WTC11 (cell line): ENCODE results near the gene RAPGEF1. TPM values are rescaled to one million over a fixed set of nuclear protein-coding genes. Genes with fewer than 3 reads are reported as not detected.

Experiments
- ATAC-seq: fragments of 200-7000 bp; cut with Tn5 transposase; 2 replicates; pipeline ENCODE4 v1.10.0; 2021; ENCODE audit warnings: mild to moderate bottlenecking, moderate library complexity
- CTCF ChIA-PET: fragments of 300-600 bp; sonication (Branson Sonifier 250); formaldehyde crosslinking; loops from one replicate; lab custom pipeline; 2021; ENCODE audit warnings: antibody characterized with exemption; lab: Charles Lee
- POLR2A ChIA-PET: fragments of 350-600 bp; sonication (Branson Sonifier 250); formaldehyde crosslinking; loops from one replicate; lab custom pipeline; 2021; ENCODE audit warnings: antibody characterized with exemption; lab: Charles Lee
- DNase-seq: peaks from one replicate; pipeline ENCODE4 v3.0.0; 2021; ENCODE audit warnings: low spot score
- H3K27ac Mint-ChIP-seq: 2 replicates; pipeline ENCODE4 v1.8.0; 2021; ENCODE audit warnings: mixed read lengths
- H3K27me3 Mint-ChIP-seq: 2 replicates; pipeline ENCODE4 v1.8.0; 2021; ENCODE audit warnings: low read depth, mild to moderate bottlenecking, moderate library complexity, mixed read lengths
- H3K36me3 Mint-ChIP-seq: 2 replicates; pipeline ENCODE4 v1.8.0; 2021; ENCODE audit warnings: mixed read lengths
- H3K4me1 Mint-ChIP-seq: 2 replicates; pipeline ENCODE4 v1.8.0; 2022; ENCODE audit warnings: mixed read lengths
- H3K4me3 Mint-ChIP-seq: 2 replicates; pipeline ENCODE4 v1.8.0; 2021; ENCODE audit warnings: mild to moderate bottlenecking, moderate library complexity, mixed read lengths
- H3K9me3 Mint-ChIP-seq: 2 replicates; pipeline ENCODE4 v1.8.0; 2021; ENCODE audit warnings: mixed read lengths
- ARID4B ChIP-seq: sonication (generic); formaldehyde crosslinking; IDR thresholded peaks from 2 replicates; pipeline ENCODE4 v1.8.0; 2023; ENCODE audit warnings: missing genetic modification reagents, mild to moderate bottlenecking, borderline replicate concordance
- ATF6 ChIP-seq: sonication (generic); formaldehyde crosslinking; IDR thresholded peaks from 2 replicates; pipeline ENCODE4 v1.8.1; 2023; ENCODE audit warnings: mild to moderate bottlenecking, missing genetic modification reagents
- CBFB ChIP-seq: sonication (generic); formaldehyde crosslinking; IDR thresholded peaks from 2 replicates; pipeline ENCODE4 v1.8.1; 2022; ENCODE audit warnings: mild to moderate bottlenecking, low read depth, missing genetic modification reagents
- CTCF ChIP-seq: fragments of 200-600 bp; IDR thresholded peaks from 2 replicates; pipeline ENCODE4 v1.8.0; 2022; ENCODE audit warnings: antibody characterized with exemption
- ERG ChIP-seq: fragments of 250-450 bp; sonication (Bioruptor Pico); IDR thresholded peaks from 2 replicates; pipeline ENCODE4 v1.8.0; 2021; ENCODE audit warnings: mild to moderate bottlenecking
- ETV6 ChIP-seq: sonication (generic); formaldehyde crosslinking; IDR thresholded peaks from 2 replicates; pipeline ENCODE4 v1.8.1; 2022; ENCODE audit warnings: mild to moderate bottlenecking, missing genetic modification reagents
- FOXK1 ChIP-seq: sonication (generic); formaldehyde crosslinking; IDR thresholded peaks from 2 replicates; pipeline ENCODE4 v1.8.0; 2022; ENCODE audit warnings: mild to moderate bottlenecking, moderate library complexity, missing genetic modification reagents
- GTF2I ChIP-seq: fragments of 250-450 bp; sonication (Bioruptor Pico); conservative IDR thresholded peaks from 2 replicates; pipeline ENCODE4 v1.4.0; 2021; ENCODE audit warnings: mild to moderate bottlenecking
- HMGXB4 ChIP-seq: sonication (generic); formaldehyde crosslinking; IDR thresholded peaks from 2 replicates; pipeline ENCODE4 v1.8.1; 2023; ENCODE audit warnings: mild to moderate bottlenecking, moderate library complexity, missing genetic modification reagents
- KAT7 ChIP-seq: sonication (generic); formaldehyde crosslinking; IDR thresholded peaks from 2 replicates; pipeline ENCODE4 v1.8.1; 2023; ENCODE audit warnings: missing genetic modification reagents, mild to moderate bottlenecking, borderline replicate concordance
- MAX ChIP-seq: sonication (generic); formaldehyde crosslinking; IDR thresholded peaks from 2 replicates; pipeline ENCODE4 v1.8.0; 2022; ENCODE audit warnings: mild to moderate bottlenecking, missing genetic modification reagents
- MXD4 ChIP-seq: fragments of 250-450 bp; sonication (Bioruptor Pico); IDR thresholded peaks from 2 replicates; pipeline ENCODE4 v1.8.0; 2021; ENCODE audit warnings: mild to moderate bottlenecking, moderate library complexity, borderline replicate concordance
- NFATC4 ChIP-seq: fragments of 250-450 bp; sonication (Bioruptor Pico); IDR thresholded peaks from 2 replicates; pipeline ENCODE4 v1.9.0; 2021; ENCODE audit warnings: mild to moderate bottlenecking
- TP53 ChIP-seq: sonication (generic); formaldehyde crosslinking; IDR thresholded peaks from 2 replicates; pipeline ENCODE4 v1.8.1; 2023; ENCODE audit warnings: mild to moderate bottlenecking, missing genetic modification reagents
- USF2 ChIP-seq: sonication (generic); formaldehyde crosslinking; IDR thresholded peaks from 2 replicates; pipeline ENCODE4 v1.8.1; 2023; ENCODE audit warnings: mild to moderate bottlenecking, missing genetic modification reagents, moderate library complexity
- ZNF671 ChIP-seq: fragments of 250-450 bp; sonication (Bioruptor Pico); IDR thresholded peaks from 2 replicates; pipeline ENCODE4 v1.8.0; 2021; ENCODE audit warnings: mild to moderate bottlenecking
- total RNA-seq: library from RNA; stranded (reverse); gene quantifications from 3 replicates; pipeline ENCODE4 v1.2.3, GENCODE V29; 2021

The RAPGEF1 gene
- total RNA-seq, 1 experiment from 2014 or later, result 66.2 TPM

- H3K27me3 Mint-ChIP-seq, result no peaks in the 10 kb centered on the region
- no peak for TF ChIP-seq CBFB (CRISPR knock-in tag)
- no peak for TF ChIP-seq FOXK1 (CRISPR knock-in tag)
- TF ChIP-seq KAT7 (CRISPR knock-in tag), result no peak
- no peak for TF ChIP-seq ATF6
- no peak for TF ChIP-seq ARID4B
- no peak for TF ChIP-seq ERG (CRISPR knock-in tag)
- no peak for TF ChIP-seq ETV6 (CRISPR knock-in tag)
- no peak for TF ChIP-seq HMGXB4 (CRISPR knock-in tag)
- no peak for TF ChIP-seq ZNF671 (CRISPR knock-in tag)
- no peak for TF ChIP-seq CTCF
- TF ChIP-seq, all 79 proteins: peak for 0
- DNase-seq (no peak), ATAC-seq (no peak)
- Mint-ChIP-seq H3K36me3 (peaks cover 37% of the 10 kb centered on the region), H3K4me1 (peaks cover 13% of the 10 kb centered on the region), H3K27ac (no peak overlapping the region), H3K4me3 (no peak overlapping the region), H3K9me3 (no peaks in the 10 kb centered on the region)
- POLR2A ChIA-PET, result no interaction called here
- CTCF ChIA-PET, result no interaction called here
Measured at GRCh38 chr9:131618071-131618479, 121.8 kb downstream of the RAPGEF1 start.

- DNase-seq, result no peak
- H3K27me3 Mint-ChIP-seq, result no peaks in the 10 kb centered on the region
- no peaks in the 10 kb centered on the region for H3K9me3 Mint-ChIP-seq
- H3K36me3 Mint-ChIP-seq, result peaks cover 37% of the 10 kb centered on the region
- H3K4me1 Mint-ChIP-seq, result peaks cover 13% of the 10 kb centered on the region
- TF ChIP-seq TP53 (CRISPR knock-in tag) (no peak), GTF2I (CRISPR knock-in tag) (no peak), MAX (CRISPR knock-in tag) (no peak), MXD4 (CRISPR knock-in tag) (no peak), NFATC4 (CRISPR knock-in tag) (no peak), USF2 (CRISPR knock-in tag) (no peak)
- no peak overlapping the region for H3K27ac Mint-ChIP-seq
- CTCF ChIA-PET, result no interaction called here
- ATAC-seq, result no peak
- no peak overlapping the region for H3K4me3 Mint-ChIP-seq
- POLR2A ChIA-PET, result no interaction called here
Measured at GRCh38 chr9:131617611-131618010, 122.3 kb downstream of the RAPGEF1 start.
